NB4 (cell line): ENCODE measurements around the gene TBC1D23.

Experiments used
- CTCF ChIP-seq: IDR thresholded peaks from one replicate; pipeline ENCODE4 v1.5.1; 2012; ENCODE audit warnings: low read depth, low read length
- POLR2A ChIP-seq: IDR thresholded peaks from 2 replicates; pipeline ENCODE4 v1.6.1; 2011; ENCODE audit warnings: mild to moderate bottlenecking; ENCODE audit not compliant: insufficient read length; ENCODE audit errors: extremely low read depth

DNA sequence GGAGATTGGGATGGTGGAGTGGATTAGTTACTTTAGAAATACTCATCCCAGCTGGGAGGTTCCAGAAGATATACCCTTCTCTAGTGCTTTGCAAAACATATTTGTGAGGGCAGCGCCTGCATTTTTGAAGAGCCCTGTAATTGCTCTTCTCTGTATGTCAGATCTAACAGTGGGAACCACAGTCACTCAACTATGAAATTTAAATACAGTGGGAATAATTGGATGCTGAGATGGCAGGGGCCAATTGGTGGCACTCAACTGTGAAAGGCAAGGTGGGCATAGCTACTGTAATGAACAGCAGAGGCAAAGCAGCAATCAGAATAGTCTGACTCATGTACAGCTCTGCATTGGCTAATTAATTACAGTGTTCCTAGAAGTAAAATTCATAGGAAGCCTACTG, 22.2 kb upstream of the TBC1D23 start:
- TF ChIP-seq CTCF (no peak), POLR2A (no peak)
